HG03354 (cell line): Measurements from ENCODE around the gene RAB25.
"Not testable (repeated sequence)": the region's sequence is repeated elsewhere in the genome, so short reads cannot be mapped to it uniquely, and the experiment has no call there.

Experiments used
- ATAC-seq: cut with Tn5 transposase; IDR thresholded peaks from one replicate; pipeline ENCODE4 v1.9.1; 2021; ENCODE audit warnings: mild to moderate bottlenecking; ENCODE audit not compliant: unreplicated experiment, poor library complexity, severe bottlenecking

Gene RAB25

DNA sequence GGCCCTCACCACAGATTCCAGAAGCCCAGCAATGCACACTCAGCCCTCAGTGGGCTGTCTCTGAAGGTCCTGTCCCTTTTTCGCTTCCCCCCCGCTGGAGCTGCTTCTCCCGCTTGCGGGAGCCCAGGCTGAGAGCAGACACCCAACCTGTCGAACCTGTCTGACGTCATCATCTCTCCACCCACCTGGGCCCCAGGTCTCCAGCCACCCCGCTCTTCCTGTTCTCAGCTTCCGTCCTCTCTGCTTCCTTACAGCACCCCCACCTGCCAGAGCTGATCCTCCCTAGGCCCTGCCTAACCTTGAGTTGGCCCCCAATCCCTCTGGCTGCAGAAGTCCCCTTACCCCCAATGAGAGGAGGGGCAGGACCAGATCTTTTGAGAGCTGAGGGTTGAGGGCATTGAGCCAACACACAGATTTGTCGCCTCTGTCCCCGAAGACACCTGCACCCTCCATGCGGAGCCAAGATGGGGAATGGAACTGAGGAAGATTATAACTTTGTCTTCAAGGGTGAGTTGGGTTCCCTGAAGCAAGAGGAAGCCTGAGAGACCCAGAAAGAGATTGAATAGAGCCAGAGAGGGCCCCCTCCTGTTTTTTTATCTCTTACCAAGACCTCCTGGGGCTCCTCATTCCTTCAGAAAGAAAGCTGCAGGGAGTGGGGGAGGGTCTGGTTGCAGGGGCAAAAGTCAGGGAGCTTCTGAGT is at the start of gene RAB25:
Gene RAB25, plus strand, starts transcription at position 224 of the 700 bp plus-strand sequence. Its CDS starts 241 bp downstream, at position 465.
- ATAC-seq, result no peak

DNA sequence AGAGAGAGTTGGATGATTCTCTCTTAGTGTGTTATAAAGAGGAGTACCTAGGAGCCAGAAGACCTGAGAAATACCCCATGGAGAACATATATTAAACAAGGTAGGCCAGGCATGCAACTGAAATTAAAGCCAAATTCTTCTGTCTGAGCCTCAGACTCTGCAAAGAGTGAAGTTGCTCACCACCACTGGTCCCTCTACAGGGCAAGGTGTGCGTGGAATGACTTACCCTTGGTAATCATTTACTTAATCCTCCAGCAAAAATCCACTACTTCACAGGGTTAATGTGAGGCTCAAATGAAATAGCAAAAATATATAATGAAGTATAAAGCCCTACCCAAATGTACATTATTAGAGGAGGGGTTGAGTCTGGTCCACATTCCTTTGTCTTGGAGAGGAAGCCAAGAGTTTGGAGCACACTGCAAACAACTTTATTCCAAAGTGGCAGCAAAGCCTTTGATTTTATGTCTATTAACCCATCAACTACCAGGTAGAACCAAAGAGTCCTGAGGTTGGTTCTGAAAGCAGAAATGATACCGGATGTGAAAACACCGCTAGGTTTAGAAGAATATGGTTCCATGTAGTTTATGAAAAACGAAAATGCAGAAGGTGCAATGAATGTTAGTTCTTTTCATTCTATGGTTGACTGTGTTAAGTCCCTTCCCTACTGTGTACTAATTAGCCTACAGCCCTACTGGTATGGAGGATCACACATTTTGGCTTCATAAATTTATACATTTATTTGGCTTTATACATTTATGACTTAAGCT is 48.7 kb upstream of the RAB25 start:
- ATAC-seq, result peak; percentile 81

DNA sequence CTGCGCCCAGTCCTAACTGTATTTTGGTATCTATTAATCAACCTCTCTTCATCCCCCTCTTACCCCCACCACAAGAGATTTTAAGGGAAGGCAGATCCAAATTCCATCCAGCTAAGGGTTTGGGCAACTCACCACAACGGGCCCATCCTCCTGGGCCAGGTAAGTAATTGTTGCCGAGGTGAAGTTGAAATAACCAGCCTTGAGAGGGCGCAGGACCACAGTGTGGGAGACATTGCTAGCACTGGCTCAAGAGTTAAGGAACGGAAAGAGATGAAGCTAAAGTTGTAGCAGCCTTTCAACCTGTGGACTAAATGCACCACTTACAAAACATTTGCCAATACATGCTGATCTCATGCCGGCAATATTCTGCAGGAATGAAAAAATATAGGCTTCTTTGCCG is 46.1 kb upstream of the RAB25 start:
- ATAC-seq, result no peak

DNA sequence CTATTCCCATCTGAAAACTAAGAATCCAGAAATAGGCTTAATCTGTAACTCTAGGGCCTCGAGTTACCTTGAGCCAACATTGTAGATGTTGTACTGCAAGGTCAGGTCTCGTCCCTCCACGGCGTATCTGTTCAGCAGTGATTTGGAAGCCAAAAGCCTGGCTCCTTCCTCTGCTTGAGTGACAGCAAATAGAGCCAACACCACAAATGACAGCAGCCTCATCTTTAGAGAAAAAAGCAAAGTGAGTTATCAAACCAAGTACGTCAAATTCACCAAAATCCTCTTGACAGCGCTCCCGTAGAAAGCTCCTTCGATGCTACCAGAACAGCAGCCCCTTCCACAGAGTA is 41.0 kb upstream of the RAB25 start:
- ATAC-seq, result no peak

DNA sequence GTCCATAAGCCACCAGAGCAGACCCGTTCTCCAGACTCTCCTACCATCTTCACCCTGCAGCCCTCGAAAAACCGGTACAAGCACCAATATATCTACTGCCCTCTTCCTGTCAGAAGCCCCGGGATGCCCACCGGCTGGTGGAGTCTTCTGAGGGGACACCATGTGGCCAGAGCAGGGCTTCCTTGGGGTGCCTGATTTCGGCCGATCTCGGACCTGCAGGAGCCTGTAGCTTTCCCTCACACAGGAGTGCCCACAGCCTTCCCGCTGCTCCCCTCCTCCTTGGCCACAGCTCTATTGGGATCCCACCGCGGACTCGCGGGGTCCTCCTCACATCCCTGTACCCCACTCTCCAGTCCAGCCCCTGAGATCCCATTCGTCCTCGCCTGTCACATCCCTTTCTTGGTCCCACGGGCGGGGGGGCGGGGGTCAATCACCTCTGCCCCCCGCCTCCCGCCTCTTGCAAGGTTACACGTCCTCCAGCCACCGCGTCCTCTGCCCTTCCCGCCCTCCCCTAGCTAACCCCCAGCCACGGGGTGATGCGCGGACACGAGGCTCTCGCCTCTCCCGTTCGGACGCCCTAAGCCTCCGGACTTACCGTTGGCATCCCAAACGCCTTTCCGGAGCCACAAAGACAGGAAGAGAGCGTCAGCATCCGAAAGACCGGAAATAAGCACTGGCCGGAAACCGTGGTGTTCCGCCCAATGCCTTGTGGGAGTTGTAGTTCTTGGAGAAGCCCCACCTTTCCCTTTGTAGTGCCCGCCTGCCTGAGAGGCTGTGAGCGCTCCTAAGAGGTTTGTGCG is 40.5 kb upstream of the RAB25 start, which contains the start of gene SSR2:
Gene SSR2, minus strand, starts transcription at position 659 of the 800 bp plus-strand sequence. CDS start 784 bp downstream, outside the sequence.
- peak; percentile 97 for ATAC-seq

DNA sequence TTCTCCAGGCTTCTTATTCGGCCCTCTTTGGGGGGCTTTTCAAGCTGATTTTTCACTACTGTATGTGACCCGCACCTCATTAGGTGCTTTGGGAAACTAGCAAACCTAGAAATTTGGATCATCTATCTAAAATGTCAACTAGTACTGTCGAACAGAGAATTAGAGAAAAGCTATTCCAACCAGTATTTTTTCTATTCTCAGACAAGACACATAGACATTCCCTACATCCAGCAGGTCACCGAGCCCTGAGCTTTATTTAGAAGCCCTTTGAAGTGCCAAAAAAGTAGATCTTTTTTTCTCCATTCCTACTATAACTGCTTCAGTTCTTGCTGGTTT is 39.9 kb upstream of the RAB25 start:
- no peak for ATAC-seq

DNA sequence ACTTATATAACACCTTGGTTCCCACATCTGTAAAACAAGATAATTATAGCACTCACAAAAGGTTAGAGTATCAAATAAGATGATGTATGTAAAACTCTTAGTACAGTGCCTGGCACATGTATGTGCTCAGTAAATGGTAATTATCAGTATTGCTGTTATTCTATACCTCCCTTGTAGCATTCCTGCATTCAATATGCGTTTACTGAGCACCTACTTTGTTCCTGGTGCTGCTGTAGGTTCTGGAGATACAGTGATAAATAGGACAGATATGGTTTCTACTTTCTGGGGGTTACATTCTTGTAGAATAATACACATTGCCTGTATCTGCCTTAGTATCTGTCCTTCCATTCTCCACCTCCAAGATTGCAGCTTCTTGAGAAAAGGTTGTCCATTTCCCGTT is 39.0 kb upstream of the RAB25 start:
- ATAC-seq, result no peak

DNA sequence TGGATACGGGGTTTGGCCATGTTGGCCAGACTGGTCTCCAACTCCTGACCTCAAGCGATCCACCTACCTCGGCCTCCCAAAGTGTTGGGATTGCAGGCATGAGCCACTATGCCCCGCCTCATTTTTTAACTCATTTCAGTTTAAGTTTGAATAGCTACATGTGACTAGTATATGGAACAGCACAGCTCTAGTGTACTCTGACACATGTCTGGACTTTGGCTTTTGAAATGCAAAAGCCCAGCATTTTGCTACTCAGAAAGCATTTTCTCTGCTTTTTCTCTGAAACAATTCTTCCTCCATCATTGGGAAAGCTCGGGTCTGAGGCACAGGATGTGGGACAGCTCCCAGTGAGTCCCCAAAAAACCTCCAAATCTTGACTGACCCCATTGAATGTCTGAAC is 36.2 kb upstream of the RAB25 start:
- no peak for ATAC-seq

DNA sequence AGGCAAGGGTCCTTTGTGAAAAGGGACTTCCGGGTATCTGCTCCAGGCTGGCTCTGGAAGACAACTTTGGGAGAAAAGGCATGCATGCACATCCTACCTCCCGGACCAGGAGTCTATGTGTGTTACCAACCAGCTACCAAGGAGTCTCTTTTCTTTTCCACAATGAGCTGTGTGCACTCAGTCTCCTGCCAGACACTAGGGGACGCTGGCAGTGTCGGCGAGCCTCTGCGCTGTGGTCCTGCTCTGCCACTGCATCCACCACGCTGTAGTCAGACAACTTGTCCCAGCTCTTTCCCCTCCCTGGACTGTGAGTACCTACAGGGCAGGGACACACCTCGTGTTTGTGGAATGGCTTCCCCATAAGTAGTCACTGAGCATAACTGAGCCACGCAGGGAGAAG is 35.1 kb upstream of the RAB25 start:
- ATAC-seq, result no peak

DNA sequence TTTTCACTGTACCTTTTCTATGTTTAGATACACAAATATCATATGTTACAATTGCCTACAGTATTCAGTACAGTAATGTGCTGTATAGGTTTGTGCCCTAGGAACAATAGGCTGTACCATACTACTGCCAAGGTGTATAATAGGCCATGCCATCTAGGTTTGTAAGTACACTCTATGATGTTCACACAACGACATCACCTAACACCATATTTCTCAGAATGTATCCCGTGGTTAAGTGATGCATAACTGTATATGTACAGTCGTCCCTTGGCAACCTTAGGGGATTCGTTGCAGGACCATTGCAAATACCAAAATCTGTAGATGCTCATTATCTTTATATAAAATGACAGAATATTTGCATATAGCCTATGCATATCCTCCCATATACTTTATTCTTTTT is 34.4 kb upstream of the RAB25 start:
- no peak for ATAC-seq

DNA sequence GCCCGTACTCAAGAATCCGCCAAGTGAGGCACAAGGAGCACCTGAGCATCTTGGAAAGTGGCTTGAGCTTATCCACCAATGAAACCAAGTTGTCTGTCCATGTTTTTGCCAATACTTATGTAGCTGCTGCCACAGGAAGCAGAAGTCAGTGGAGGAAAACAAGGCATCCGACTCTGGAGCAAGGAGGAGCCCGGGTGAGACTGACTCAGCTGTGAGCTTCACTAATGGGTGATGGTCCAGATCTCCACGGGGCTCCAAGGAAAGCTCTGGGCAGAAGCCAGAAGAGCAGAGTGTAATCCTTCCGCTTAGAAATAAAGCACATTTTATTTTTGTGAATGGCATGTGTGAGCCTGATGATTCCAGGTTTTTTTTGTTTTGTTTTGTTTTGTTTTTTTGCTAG is 27.9 kb upstream of the RAB25 start:
- ATAC-seq, result no peak

DNA sequence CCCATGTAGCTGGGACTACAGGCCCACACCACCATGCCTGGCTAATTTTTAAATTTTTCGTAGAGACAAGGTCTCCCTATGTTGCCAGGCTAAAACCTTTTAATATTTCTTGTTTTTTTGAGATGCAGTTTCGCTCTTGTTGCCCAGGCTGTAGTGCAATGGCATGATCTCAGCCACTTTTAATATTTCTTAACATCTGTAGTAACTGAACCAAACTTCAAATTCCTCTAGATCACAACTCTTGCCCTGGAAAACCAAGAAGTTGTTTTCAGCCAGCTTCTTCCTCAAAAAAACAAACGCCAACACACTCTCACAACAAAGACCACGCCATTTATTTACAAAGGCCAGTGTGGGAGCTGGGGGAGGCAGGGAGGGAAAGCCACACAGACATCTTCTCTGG is 26.0 kb upstream of the RAB25 start:
- not testable (repeated sequence) for ATAC-seq

DNA sequence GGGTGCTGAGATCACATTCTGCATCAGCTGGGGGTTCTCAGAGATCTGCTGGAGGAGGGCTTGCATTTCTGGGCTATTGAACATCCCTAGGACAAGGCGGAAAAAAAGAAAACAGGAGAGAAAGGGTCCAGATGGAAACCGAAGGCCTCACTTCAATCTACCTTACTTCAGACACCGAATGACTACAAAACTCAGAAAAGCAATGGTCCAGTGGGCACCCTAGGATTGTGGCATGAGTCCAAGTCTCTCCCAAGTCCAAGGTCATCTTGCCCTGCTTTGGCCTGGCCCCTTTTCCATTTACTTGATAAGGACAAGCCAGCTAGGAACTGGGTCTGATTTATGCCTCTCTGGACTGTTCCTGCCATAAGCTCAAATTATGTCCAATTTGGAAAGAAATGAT is 18.1 kb upstream of the RAB25 start:
- no peak for ATAC-seq

DNA sequence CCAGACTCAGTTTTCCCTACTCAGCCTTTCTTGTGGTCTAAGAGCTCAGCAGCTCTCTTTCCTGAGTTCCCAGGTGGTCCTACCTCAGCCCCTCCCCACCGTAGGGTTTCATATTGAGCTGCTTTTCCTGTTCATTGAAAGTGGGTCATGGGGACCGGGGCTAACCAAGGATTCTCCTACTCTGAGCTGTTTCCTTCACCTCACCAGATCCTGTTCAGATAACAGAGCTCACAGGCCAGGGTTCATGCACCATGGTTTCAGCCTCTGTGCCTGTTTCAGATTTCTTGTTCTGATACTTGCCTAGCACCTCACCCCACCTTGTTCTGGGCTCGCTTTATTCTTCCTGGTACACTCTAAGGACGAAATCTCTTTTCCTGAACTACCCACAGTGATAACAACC is 15.9 kb upstream of the RAB25 start:
- no peak for ATAC-seq

DNA sequence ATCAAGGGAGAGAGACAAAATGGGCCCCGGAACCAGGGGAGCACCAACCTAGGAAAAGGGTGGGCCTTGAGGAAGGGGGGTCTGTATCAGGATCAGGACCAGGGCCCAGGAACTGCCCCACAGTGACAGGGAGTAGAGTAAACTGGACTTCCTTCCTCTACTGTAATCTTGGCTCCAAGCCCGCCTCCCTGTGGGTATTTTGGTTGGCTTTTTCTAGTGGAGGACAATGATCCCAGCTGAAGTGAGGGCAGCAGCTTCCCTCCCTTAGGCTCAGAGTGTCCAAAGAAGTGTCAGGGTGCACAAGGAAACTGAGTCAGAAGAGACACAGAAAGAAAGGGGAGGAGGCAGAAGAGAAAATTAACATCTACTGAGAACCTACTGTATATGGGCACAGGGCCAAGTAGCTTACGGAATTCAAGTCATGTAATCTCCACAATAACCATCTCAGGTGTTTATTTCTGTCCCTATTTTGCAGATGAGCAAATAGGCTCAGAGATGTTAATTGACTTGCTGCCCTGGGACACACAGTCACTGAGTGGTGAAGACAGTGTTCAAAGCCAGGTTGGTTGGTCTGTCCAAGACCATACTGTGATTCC is 12.2 kb upstream of the RAB25 start:
- no peak for ATAC-seq

DNA sequence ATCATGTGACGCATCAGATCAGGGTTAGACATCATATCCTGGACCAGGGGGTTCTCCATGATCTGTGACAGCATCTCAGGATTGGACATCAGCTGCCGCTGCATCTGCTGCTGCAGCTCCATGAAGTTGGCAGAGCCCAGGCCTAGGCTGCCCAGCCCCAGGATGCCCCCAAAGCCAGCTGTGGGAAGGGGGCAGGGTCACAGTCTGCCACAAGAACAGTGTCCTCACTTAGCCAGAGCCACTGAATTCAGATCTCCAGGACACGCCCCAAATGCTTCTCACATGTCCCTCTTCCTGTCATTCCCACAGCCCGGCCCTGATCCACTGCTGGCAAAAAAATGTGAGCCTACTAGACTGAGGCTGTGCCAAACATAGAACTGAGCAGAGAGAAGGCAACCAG is 10.6 kb upstream of the RAB25 start:
- no peak for ATAC-seq

DNA sequence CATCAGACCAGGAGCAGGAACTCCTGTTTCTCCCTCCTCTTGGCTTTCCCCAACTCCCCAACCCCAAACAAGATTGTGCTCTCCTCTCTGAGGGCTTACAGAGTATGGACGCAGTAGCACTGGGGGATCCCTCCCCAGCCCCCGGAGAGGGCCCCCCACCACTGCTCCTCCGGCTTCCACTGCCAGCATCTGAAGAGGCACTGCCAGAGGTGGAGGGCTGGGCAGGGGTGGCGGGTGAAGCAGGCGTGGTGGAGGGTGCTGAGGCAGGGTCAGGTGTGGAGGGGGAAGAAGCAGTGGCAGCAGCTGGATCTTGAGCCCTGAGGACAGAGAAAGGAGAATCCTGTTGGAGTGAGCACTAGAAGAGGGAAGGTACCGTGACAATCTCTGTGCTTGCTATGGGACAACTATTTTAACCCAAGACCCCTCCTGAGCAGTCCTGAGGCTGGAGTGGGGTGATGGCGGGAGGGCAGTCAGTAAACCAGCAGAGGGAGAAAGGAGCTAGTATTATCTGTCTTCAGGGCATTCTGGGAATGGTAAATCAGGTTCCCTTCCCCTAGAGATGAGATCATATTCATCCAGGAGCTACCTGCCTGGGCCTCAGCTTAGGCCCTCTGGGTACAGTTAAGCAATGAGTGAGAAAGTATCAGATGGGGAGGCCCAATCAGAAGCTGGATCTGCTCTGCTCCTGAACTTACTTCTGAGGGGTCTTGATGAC is 9.8 kb upstream of the RAB25 start:
- no peak for ATAC-seq

DNA sequence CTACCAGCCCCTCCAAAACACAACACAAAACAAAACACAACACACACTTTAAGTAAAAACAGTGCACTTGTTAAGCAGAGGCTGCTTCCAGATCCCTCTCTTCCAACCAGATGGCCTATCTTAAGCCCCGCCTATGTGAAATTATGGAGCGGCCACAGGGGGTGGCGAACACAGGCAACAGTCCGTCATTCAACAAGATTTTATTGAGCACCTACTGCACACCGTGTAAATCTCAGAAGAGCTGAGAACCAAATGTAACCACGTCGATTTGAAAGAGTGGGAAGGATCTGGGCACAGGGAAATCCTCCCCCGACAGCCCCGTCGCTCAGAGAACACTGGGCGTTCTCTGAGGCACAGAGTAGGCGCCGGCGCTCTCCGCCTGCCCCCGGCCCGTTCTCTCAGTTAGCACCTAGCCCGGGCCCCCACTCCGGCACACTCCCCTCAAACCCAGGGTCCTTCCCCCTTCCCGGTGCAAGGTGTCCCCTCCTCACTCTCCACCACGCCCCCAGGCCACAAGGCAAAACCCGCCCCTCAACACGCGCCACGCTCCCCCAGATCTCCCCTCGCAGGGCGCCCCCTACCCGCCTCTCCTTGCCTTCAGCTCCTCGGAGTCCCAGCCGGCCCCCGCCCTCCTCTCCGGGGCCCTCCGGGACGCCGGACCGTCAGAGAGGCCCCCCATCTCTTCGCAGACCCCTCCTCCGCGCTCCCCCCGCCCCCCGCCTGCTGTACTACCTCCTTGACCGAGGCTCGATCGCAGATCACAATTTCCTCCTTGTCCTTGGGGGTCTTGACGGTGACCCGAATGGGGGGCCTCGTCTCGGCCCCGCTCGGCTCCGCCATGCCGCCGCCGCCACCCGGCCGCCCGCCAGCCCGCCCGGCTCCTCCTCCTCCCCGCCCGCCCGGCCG is 7.8 kb upstream of the RAB25 start:
- ATAC-seq, result no peak
